GM12878 (cell line): ENCODE data around the gene KCNJ18. TPM values are rescaled to one million over a fixed set of nuclear protein-coding genes. Genes with fewer than 3 reads are reported as not detected.

Source experiments
- ATAC-seq: fragments of 200-7000 bp; cut with Tn5 transposase; 3 replicates; pipeline ENCODE4 v1.9.1; 2020; ENCODE audit warnings: mild to moderate bottlenecking, moderate library complexity
- BruUV-seq: library from RNA; stranded (reverse); fragments of 400-500 nt; replicated peaks from 2 replicates; lab custom pipeline; 2021; lab: Mats Ljungman, UMichigan
- CTCF ChIA-PET: fragments of 300-600 bp; sonication (Branson Sonifier 250); formaldehyde crosslinking; extraction: SDS; loops from one replicate; lab custom pipeline; 2021; ENCODE audit warnings: inconsistent platforms; lab: Yijun Ruan, JAX
- POLR2A ChIA-PET: fragments of 350-600 bp; formaldehyde crosslinking; extraction: SDS; loops from one replicate; lab custom pipeline; 2021; ENCODE audit warnings: inconsistent platforms; lab: Charles Lee
- RAD21 ChIA-PET: fragments of 300-600 bp; sonication (Branson Sonifier 250); formaldehyde crosslinking; loops from one replicate; lab custom pipeline; 2023; ENCODE audit warnings: antibody characterized with exemption; ENCODE audit not compliant: unreplicated experiment; lab: Charles Lee
- SMC1A ChIA-PET: fragments of 300-600 bp; sonication (Branson Sonifier 250); formaldehyde crosslinking; loops from one replicate; lab custom pipeline; 2023; ENCODE audit not compliant: unreplicated experiment, uncharacterized antibody; lab: Charles Lee
- DNase-seq: peaks from one replicate; pipeline ENCODE4 v3.0.0-alpha.2; 2011; ENCODE audit warnings: low read depth, low spot score
- FAIRE-seq: peaks from 3 replicates; lab custom pipeline; 2011; peaks lifted over from hg19 to GRCh38; lab: Jason Lieb, UNC
- H2AFZ ChIP-seq: 2 replicates; pipeline ENCODE4 v1.6.0; 2011; ENCODE audit warnings: low read depth, low read length, control low read depth; ENCODE audit not compliant: control insufficient read depth
- H3K27ac ChIP-seq: 2 replicates; pipeline ENCODE4 v1.5.1; 2011; ENCODE audit warnings: control low read depth; ENCODE audit not compliant: control insufficient read depth, insufficient read depth
- H3K27me3 ChIP-seq, 2 experiments: replicated peaks in 1 of 2; 2 replicates each; pipeline versions ENCODE4 v1.6.0 to v1.6.1; 2011; ENCODE audit warnings: low read length in 1 of 2; ENCODE audit not compliant: control insufficient read depth in 2 of 2, insufficient read depth in 2 of 2
- H3K36me3 ChIP-seq, 2 experiments: 2 replicates each; pipeline ENCODE4 v1.5.1; 2011; ENCODE audit warnings: low read length in 1 of 2; ENCODE audit not compliant: control insufficient read depth in 2 of 2, insufficient read depth in 2 of 2
- H3K4me1 ChIP-seq: 2 replicates; pipeline ENCODE4 v1.6.1; 2011; ENCODE audit warnings: mild to moderate bottlenecking, low read length, moderate library complexity, mixed read lengths; ENCODE audit not compliant: control insufficient read depth, insufficient read depth
- H3K4me2 ChIP-seq: 2 replicates; pipeline ENCODE4 v1.6.0; 2011; ENCODE audit warnings: control low read depth; ENCODE audit not compliant: control insufficient read depth, insufficient read depth
- H3K4me3 ChIP-seq: fragments of 200-600 bp; sonication (generic); 2 replicates; pipeline ENCODE4 v1.5.1; 2016
- H3K79me2 ChIP-seq: 2 replicates; pipeline ENCODE4 v1.6.0; 2011; ENCODE audit warnings: low read length; ENCODE audit not compliant: control insufficient read depth, insufficient read depth
- H3K9ac ChIP-seq: 2 replicates; pipeline ENCODE4 v1.8.0; 2011; ENCODE audit warnings: low read length, control low read depth, mixed read lengths; ENCODE audit not compliant: control insufficient read depth, insufficient read depth
- H3K9me3 ChIP-seq: replicated peaks from 3 replicates; pipeline ENCODE4 v1.5.1; 2011; ENCODE audit warnings: mild to moderate bottlenecking, low read length; ENCODE audit not compliant: control insufficient read depth, insufficient read depth
- H4K20me1 ChIP-seq: 2 replicates; pipeline ENCODE4 v1.6.0; 2011; ENCODE audit not compliant: control insufficient read depth, insufficient read depth
- BCL3 ChIP-seq: IDR thresholded peaks from 2 replicates; pipeline ENCODE4 v1.6.1; 2011; ENCODE audit warnings: borderline replicate concordance, low read depth, mild to moderate bottlenecking, moderate library complexity, low read length; ENCODE audit not compliant: insufficient read depth, poor library complexity, severe bottlenecking
- CHD2 ChIP-seq: IDR thresholded peaks from 2 replicates; pipeline ENCODE4 v1.6.1; 2011; ENCODE audit warnings: low read depth, low read length, improper control_type of control experiment, borderline replicate concordance
- MEF2B ChIP-seq: fragments of 450-650 bp; IDR thresholded peaks from 2 replicates; pipeline ENCODE4 v1.6.1; 2018; ENCODE audit warnings: mild to moderate bottlenecking, moderate library complexity; ENCODE audit not compliant: partially characterized antibody, poor library complexity, severe bottlenecking
- NFIC ChIP-seq: IDR thresholded peaks from 2 replicates; pipeline ENCODE4 v1.6.1; 2012; ENCODE audit warnings: low read depth, mild to moderate bottlenecking, inconsistent platforms, low read length, moderate library complexity
- PAX5 ChIP-seq: IDR thresholded peaks from 2 replicates; pipeline ENCODE4 v1.6.1; 2011; ENCODE audit warnings: low read depth, low read length, borderline replicate concordance
- POU2F2 ChIP-seq: IDR thresholded peaks from 3 replicates; pipeline ENCODE4 v1.6.1; 2011; ENCODE audit warnings: low read depth, mild to moderate bottlenecking, low read length, borderline replicate concordance
- STAT1 ChIP-seq: fragments of 450-650 bp; conservative IDR thresholded peaks from 2 replicates; pipeline ENCODE4 v1.6.1; 2014; ENCODE audit warnings: antibody characterized with exemption, mild to moderate bottlenecking
- TAF1 ChIP-seq: IDR thresholded peaks from 2 replicates; pipeline ENCODE4 v1.6.1; 2011; ENCODE audit warnings: mild to moderate bottlenecking, low read depth, low read length, borderline replicate concordance
- YY1 ChIP-seq: IDR thresholded peaks from 2 replicates; pipeline ENCODE4 v1.6.1; 2011; ENCODE audit warnings: low read depth, mild to moderate bottlenecking, low read length
- ZNF274 ChIP-seq: IDR thresholded peaks from one replicate; pipeline ENCODE4 v1.8.0; 2011; ENCODE audit not compliant: insufficient read length, insufficient read depth
- ZSCAN29 ChIP-seq: fragments of 450-650 bp; IDR thresholded peaks from 2 replicates; pipeline ENCODE4 v1.6.1; 2017; ENCODE audit warnings: mild to moderate bottlenecking, moderate library complexity
- WGBS: methylation state at CpG from one replicate; pipeline ENCODE4 v1.1.6; 2016; ENCODE audit warnings: low lambda C conversion rate; ENCODE audit not compliant: insufficient replicate concordance, insufficient coverage; ENCODE audit errors: missing lambda C conversion rate; 5-methylcytosine and 5-hydroxymethylcytosine counted together
- in situ Hi-C: fragments of 300-500 bp; cut with MboI; formaldehyde crosslinking; loops from 9 replicates; pipeline ENCODE4 v1.14.3; 2018; ENCODE audit warnings: mixed read lengths
- intact Hi-C: fragments of 100-400 bp; cut with micrococcal nuclease; formaldehyde crosslinking; loops from one replicate; pipeline ENCODE4 v1.14.2; 2022; ENCODE audit not compliant: unreplicated experiment
- polyA plus RNA-seq, 11 experiments: library from polyadenylated mRNA; depleted of rRNA in 4 of 11; unstranded in 6 of 11; stranded (reverse) in 5 of 11; fragments of >200 nt; fragmentation: Nextera tagmentation in 4 of 11; fragmentation: Illumina TruSeq in 1 of 11; extraction: Ambion mirVana in 4 of 11; extraction: Trizol in 1 of 11; gene quantifications; 1 replicate in 1 of 11; 2 replicates in 10 of 11; pipeline versions ENCODE4 v1.2.1 to v1.2.3, GENCODE V29; 2011 to 2016; ENCODE audit warnings: inconsistent platforms in 2 of 11, missing spikeins in 2 of 11, low read depth in 1 of 11
- total RNA-seq, 4 experiments: library from RNA; depleted of rRNA in 3 of 4; stranded (reverse); fragments of >200 nt in 3 of 4; fragmentation: Illumina TruSeq in 1 of 4; extraction: Trizol in 1 of 4; gene quantifications; 2 replicates each; pipeline versions ENCODE4 v1.2.1 to v1.2.3, GENCODE V29; 2013 to 2021
- TF ChIP-seq, protein P1 (sequence below): IDR thresholded peaks from 2 replicates; pipeline ENCODE4 v1.6.1; 2011; ENCODE audit warnings: borderline replicate concordance, low read depth, mild to moderate bottlenecking, moderate library complexity, mixed read lengths, low read length; ENCODE audit not compliant: insufficient read depth; ENCODE audit errors: extremely low read length

The KCNJ18 gene
- total and polyA plus RNA-seq, 10 of the 15 experiments (the other 5 are each of a cell fraction or from before 2014, with no cell fraction given): not detected

- no peak overlapping the region for H3K9ac ChIP-seq
- ChIA-PET CTCF (no interaction called here), RAD21 (no interaction called here), SMC1A (no interaction called here), POLR2A (no interaction called here)
- WGBS: 34% methylated on average over 19 of the region's 19 CpGs
- no peaks in the 10 kb centered on the region for H3K4me1 ChIP-seq
- H3K4me3 ChIP-seq: no peak overlapping the region
- no peaks in the 10 kb centered on the region for H4K20me1 ChIP-seq
- in situ Hi-C loops: loop anchor here (25.0 kb wide), 1 partner anchor 100 kb away; no protein-coding TSS in a partner anchor
- H3K79me2 ChIP-seq: no peaks in the 10 kb centered on the region
- BruUV-seq: no TSS peak
- no peak for ATAC-seq
- TF ChIP-seq TAF1 (no peak), POU2F2 (no peak)
- intact Hi-C loops: no loop called here
- H3K36me3 ChIP-seq: no peaks in the 10 kb centered on the region
- no peak overlapping the region for H3K27ac ChIP-seq
- no peak for FAIRE-seq
- no peaks in the 10 kb centered on the region; the same call in 2 of the 3 replicates for H3K9me3 ChIP-seq
- H3K27me3 ChIP-seq: no peaks in the 10 kb centered on the region
- DNase-seq: no peak
- H2AFZ ChIP-seq: no peak overlapping the region
- no peak overlapping the region for H3K4me2 ChIP-seq
Measured at GRCh38 chr17:21687136-21687953, 5.0 kb upstream of the KCNJ18 start.

DNA sequence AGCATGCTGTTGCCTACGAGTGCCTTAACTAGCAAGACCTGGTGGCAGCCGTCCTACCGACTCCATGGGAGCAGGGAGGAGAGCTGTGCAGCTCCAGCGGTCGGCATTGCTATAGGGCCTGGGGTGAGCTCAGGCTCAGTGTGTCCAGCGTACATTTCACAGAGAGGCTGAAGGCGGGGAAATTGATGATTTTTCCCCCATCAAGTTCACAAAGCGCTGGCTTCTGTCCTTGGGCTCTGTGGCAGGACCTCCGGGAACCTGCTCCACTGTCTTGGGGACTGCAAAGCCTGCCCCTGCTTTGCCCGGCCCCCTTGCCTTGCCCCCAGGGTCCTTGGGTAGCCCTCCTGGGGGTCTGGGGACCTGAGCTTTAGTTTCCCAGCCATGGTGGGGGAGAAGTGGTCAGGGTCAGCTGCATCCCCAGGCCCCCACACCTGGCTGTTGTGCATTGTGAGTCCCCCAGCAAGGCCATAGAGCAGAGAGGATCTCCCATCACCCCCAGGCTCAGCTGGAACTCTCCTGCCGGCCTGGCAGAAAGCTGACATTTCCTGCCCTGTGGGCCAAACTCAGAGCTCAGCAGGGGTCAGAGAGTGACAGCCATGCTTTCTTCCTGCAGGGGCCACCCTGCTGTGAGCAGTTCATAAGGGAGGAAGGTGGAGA, 3.9 kb upstream of the KCNJ18 start:
- RAD21 ChIA-PET: no interaction called here
- no TSS peak for BruUV-seq
- in situ Hi-C loops (loop anchor here (25.0 kb wide), 1 partner anchor 101 kb away; no protein-coding TSS in a partner anchor), intact Hi-C loops (no loop called here)
- Histone ChIP-seq H4K20me1 (no peaks in the 10 kb centered on the region), H3K4me2 (no peak overlapping the region), H2AFZ (no peak overlapping the region), H3K9me3 (no peaks in the 10 kb centered on the region; the same call in 2 of the 3 replicates), H3K9ac (no peak overlapping the region), H3K27me3 (no peaks in the 10 kb centered on the region), H3K4me1 (no peaks in the 10 kb centered on the region), H3K36me3 (no peaks in the 10 kb centered on the region), H3K79me2 (no peaks in the 10 kb centered on the region), H3K4me3 (no peak overlapping the region), H3K27ac (no peak overlapping the region)
- SMC1A ChIA-PET: no interaction called here
- POLR2A ChIA-PET: no interaction called here
- WGBS: 43% methylated on average over 11 of the region's 11 CpGs
- CTCF ChIA-PET: no interaction called here
- no peak for ATAC-seq
- no peak for FAIRE-seq
- no peak for DNase-seq
- no peak for TF ChIP-seq PAX5
- TF ChIP-seq YY1: no peak
- TF ChIP-seq, protein P1, sequence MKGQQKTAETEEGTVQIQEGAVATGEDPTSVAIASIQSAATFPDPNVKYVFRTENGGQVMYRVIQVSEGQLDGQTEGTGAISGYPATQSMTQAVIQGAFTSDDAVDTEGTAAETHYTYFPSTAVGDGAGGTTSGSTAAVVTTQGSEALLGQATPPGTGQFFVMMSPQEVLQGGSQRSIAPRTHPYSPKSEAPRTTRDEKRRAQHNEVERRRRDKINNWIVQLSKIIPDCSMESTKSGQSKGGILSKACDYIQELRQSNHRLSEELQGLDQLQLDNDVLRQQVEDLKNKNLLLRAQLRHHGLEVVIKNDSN: no peak
- TF ChIP-seq MEF2B: no peak
- TF ChIP-seq CHD2: no peak
- no peak for TF ChIP-seq STAT1
- no peak for TF ChIP-seq ZSCAN29
- no peak for TF ChIP-seq ZNF274
- no peak for TF ChIP-seq NFIC
- no peak for TF ChIP-seq BCL3
